GM12872 (cell line): ENCODE data around the gene MEAF6.

Source experiments
- CTCF ChIP-seq: IDR thresholded peaks from 3 replicates; pipeline ENCODE4 v1.5.1; 2011; ENCODE audit warnings: low read depth, mild to moderate bottlenecking, low read length, moderate library complexity; ENCODE audit not compliant: insufficient read depth

MEAF6 gene

GRCh38 chr1:37453647-37454046 is 60.9 kb downstream of the MEAF6 start:
- TF ChIP-seq CTCF = no peak

GRCh38 chr1:37452416-37452815 is 62.1 kb downstream of the MEAF6 start:
- no peak for TF ChIP-seq CTCF

- TF ChIP-seq CTCF = no peak
Measured at GRCh38 chr1:37449936-37450335, 64.6 kb downstream of the MEAF6 start.

- no peak for TF ChIP-seq CTCF
Measured at GRCh38 chr1:37448691-37449417, 65.7 kb downstream of the MEAF6 start.

GRCh38 chr1:37448185-37448584 is 66.4 kb downstream of the MEAF6 start:
- TF ChIP-seq CTCF = no peak

- no peak for TF ChIP-seq CTCF
Measured at GRCh38 chr1:37446874-37447273, 67.7 kb downstream of the MEAF6 start.

- TF ChIP-seq CTCF = no peak
Measured at GRCh38 chr1:37442644-37443043, 71.9 kb downstream of the MEAF6 start.
